ENCODE data around the gene IFITM10.

Gene IFITM10

DNA sequence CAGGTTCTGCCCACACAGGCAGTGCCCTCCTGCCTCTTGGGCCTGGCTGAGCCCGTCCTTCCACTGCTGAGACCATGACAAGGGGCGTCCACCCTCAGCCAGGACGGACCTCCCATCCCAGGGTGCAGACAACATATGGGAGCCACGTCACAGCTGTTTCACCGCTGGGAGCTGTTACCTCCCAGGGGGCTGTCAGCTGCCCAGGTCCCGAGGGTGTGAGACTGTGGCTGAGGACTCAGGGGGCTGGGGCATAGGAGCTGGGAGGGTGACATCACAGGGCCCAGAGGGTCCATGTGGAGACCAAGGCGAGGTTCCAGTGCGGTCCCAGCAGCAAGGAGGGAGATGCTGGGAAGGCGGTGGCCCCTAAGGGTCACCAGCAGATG lies 31.2 kb upstream of the IFITM10 start:
- TF ChIP-seq, protein P1, sequence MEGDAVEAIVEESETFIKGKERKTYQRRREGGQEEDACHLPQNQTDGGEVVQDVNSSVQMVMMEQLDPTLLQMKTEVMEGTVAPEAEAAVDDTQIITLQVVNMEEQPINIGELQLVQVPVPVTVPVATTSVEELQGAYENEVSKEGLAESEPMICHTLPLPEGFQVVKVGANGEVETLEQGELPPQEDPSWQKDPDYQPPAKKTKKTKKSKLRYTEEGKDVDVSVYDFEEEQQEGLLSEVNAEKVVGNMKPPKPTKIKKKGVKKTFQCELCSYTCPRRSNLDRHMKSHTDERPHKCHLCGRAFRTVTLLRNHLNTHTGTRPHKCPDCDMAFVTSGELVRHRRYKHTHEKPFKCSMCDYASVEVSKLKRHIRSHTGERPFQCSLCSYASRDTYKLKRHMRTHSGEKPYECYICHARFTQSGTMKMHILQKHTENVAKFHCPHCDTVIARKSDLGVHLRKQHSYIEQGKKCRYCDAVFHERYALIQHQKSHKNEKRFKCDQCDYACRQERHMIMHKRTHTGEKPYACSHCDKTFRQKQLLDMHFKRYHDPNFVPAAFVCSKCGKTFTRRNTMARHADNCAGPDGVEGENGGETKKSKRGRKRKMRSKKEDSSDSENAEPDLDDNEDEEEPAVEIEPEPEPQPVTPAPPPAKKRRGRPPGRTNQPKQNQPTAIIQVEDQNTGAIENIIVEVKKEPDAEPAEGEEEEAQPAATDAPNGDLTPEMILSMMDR (IDR thresholded peaks at IDR 0.05; ENCODE audit: insufficient read depth, low read depth, low read length, missing control alignments), result no peak
- no peak overlapping the region for H3K4me3 ChIP-seq (ENCODE audit: low read depth, low read length)
- no peak for DNase-seq (ENCODE audit: low read depth)

DNA sequence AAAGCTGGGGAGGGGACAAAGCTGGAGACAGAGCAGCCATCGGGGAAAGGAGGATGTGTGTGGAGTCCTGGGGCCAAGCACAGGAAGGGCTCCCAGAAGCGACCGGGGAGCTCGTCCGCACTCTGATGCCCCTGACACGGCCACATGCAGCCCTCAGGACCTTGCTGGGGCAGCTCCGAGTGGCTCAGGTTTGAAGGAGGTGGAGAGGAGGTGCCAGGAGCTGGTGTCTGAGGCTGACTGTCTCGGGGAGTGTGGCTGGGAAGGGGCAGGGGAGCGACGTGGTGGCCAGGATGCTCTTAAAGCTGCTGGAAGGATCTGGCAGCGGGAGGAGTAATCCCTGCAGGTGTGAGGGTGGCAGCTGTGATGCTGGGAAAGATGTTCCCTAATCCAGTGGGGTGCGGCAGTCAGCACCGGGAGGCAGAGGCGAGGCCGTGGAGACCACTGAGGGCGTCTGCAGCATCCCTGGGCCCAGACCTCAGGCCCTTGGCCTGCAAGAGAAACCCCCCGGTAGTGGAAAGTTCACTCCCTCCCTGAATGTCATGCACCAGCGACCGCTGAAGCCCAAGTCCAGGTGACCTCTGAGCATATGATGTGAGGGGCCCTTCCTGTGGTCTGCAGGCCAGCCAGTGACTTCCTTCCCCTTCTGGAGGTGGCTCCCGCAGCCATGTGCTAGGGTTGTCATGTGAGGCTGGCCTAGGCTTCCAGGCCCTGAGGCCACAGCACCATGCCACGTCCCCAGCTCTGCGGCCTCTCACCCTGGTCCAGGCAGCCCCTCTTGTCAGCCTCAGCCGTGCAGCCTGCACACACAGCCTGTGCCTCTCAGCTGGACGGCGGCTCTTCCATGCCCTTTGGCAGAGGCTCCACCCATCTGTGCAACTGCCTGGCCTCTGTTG lies 30.6 kb upstream of the IFITM10 start:
- TF ChIP-seq, protein P1 (IDR thresholded peaks at IDR 0.05; ENCODE audit: insufficient read depth, low read depth, low read length, missing control alignments), result no peak
- no peak overlapping the region for H3K4me3 ChIP-seq (ENCODE audit: low read depth, low read length)

DNA sequence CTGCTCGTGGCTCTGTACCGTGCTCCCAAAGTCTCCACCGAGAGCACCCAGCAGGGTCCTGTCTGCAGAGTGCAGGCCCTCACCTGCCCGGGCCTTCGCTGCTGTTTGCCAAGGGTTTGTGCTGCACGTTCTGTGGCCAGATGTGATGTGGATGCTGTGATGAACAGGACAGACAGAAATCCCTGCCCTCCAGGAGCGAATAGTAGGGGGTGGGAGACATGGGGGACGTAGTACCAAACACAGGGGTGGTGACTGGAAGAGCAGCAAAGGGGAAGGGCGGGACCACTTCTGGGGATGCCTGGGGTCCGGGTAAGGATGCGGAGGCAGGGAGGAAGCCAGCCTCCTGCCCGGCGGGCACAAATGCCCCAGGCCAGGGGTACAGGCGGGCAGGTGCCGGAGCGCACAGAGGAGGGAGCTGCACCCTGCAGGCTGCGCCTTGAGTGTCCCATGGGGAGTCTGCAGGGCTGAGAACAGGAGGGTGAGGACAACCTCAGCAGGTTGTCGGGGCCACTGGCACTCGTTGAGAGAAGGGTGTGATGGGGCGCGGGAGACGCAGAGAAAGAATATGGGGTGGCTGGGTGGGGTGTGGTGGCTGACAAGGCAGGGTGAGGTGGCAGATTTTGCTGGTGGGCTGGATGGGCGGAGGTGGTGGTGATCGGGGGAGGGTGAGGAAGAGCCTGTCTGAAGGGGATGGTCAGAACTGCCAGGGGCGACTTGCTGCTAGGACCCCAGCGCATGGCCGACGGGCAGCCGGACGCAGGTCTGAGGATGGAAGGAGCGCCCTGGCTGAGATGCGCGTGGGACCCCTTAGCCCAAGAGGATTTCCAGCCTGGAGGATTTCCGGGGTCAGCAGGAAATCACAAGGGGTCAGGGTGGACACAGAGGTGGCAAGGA lies 29.7 kb upstream of the IFITM10 start:
- no peak overlapping the region for H3K4me3 ChIP-seq (ENCODE audit: low read depth, low read length)
- no peak for DNase-seq (ENCODE audit: low read depth)
- TF ChIP-seq, protein P1 (IDR thresholded peaks at IDR 0.05; ENCODE audit: insufficient read depth, low read depth, low read length, missing control alignments), result no peak

More for the DNA sequence above, 30.6 kb upstream of the IFITM10 start:
- no peak for DNase-seq (ENCODE audit: low read depth)

DNA sequence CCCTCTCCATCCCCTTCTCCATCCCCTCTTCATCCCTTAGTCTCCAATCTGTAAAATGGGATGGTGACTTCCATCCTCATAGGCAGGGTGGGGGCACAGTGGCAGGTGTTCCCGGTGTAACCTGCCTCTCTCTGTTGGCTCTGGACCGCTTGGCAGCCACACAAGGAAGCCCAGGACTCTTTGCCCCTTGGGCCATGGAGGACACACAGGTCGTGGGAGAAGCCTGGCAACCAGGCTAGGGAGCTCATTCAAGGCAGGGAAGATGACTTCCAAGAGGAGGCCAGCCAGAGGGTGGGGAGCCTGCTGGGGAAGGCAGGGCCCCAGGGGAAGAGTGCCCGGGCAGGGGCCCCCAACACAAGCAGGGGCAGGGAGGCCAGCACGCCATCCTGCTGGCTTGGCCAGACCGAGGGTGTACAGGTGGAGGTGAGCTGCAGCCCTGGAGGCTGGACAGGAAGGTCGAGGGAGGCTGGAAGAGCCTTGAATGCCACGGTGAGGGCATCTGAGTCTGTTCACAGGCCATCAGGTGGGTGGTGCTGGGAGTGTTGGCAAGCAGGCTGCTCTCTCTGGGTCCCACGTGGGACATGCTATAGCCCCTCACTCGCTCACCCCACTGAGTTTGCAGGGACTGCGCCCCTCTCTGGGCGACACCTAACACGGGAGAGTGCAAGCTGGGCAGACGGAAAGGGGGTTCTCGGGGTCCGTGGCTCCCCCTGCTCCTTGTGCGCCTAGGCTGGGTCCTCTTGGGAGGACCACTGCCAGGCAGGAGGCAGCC lies 28.8 kb upstream of the IFITM10 start:
- H3K4me3 ChIP-seq (ENCODE audit: low read depth, low read length), result no peak overlapping the region
- TF ChIP-seq, protein P1 (IDR thresholded peaks at IDR 0.05; ENCODE audit: insufficient read depth, low read depth, low read length, missing control alignments), result no peak
- DNase-seq (ENCODE audit: low read depth), result no peak

DNA sequence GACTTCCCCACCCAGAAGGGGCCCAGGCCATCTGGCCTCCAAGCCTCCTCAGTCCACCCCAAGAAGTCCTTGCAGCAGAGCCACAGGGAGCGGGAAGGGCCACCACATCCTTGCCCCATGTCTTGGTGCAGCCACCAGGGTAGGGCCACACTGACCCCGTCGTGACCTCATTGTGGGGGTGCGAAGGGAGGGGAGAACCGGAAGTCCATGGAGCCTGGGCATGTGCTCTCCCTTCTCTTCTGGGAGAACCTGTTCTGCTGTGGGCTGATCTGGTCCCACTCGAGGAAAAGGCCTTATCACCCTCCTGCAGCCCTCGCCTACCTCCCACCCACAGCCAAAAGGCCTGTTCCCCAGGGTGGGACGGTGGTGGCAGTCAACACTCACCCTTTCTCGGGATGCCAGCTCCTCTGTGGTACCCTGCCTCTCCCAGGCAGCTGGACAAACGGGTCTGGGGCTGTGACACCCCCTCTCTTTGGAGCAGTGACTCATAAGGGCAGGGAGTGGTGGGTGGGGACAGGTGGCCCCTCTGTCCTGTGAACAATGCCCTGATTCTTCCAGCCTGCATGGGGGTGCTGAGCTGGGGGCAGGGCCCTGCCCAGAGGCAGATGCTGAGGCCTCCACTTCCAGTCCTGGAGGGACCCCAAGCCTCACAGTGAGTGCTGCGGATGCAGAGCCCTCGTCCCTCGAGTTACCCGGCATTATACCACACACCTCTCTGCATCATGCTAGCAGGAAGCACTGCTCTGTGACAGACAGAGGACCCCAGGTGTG lies 27.9 kb upstream of the IFITM10 start:
- no peak overlapping the region for H3K4me3 ChIP-seq (ENCODE audit: low read depth, low read length)
- no peak for DNase-seq (ENCODE audit: low read depth)
- TF ChIP-seq, protein P1 (IDR thresholded peaks at IDR 0.05; ENCODE audit: insufficient read depth, low read depth, low read length, missing control alignments), result no peak

DNA sequence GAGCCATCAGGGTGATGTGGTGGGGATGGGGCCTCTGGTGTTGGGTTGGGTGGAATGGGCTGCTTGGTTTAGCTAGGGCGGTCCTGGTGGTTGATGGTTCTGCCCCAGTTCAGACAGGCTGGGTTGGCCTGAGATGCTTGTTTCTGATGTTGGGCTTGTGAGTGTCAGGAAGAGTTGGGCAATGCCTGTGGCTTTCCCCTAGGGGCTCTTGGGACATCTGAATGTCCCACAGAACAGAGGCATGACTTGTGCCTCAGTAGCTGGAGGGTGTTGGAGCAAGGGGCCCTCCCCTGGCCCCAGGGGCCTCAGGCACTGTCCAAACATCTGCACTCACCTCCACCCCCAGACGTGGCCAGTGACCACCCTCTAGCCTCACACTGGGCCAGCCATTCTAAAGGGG lies 27.3 kb upstream of the IFITM10 start:
- no peak overlapping the region for H3K4me3 ChIP-seq (ENCODE audit: low read depth, low read length)
- DNase-seq (ENCODE audit: low read depth), result no peak
- TF ChIP-seq, protein P1 (IDR thresholded peaks at IDR 0.05; ENCODE audit: insufficient read depth, low read depth, low read length, missing control alignments), result no peak
